Right renal pelvis (tissue), 4 donors: ENCODE results near the gene HMOX2. TPM values are rescaled to one million over a fixed set of nuclear protein-coding genes. Genes with fewer than 3 reads are reported as not detected.

Experiments used
- DNase-seq, 4 donors: peaks; one replicate each; pipeline ENCODE4 v3.0.0-alpha.2; 2013; ENCODE audit warnings: low read depth in 4 of 4, low spot score in 3 of 4, missing footprints in 1 of 4
- polyA plus RNA-seq, 4 donors: library from polyadenylated mRNA; unstranded; fragments of 120-200 nt; gene quantifications; one replicate each; pipeline ENCODE4 v1.2.1, GENCODE V29; 2013; ENCODE audit not compliant: insufficient read length in 4 of 4

Gene HMOX2
- polyA plus RNA-seq, 4 donors: 47.2 to 54.9 (median 47.7) TPM

DNA sequence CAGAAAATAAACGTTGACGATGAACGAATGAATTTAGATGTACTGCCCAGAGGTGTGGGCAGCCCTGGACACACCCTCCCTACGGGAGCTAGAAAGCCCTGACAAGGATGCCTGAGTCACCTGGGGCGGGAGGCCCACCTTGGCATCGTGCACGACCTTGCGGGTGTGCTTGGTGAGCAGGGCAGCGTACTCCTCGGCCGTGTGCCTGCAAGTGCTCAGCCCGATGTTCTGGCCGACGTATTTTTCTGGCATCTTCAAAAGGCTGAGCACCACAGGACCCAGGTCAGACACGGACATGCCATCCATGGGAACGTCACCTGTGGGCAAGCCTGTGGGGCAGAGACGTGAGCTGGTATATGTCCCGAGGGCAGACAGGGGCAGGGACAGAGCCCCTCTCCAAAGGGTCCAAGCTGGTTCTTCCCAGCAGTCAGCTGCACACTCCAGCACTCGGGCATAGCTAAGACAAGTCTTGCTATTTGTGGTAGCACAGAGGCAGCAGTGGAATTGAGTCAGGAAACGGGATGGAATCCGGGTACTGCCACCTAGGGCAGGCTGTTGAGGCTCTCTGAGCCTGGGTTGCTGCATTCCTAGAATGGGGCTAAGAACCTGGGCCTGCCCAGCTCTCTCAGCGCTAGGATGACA is 12.6 kb upstream of the HMOX2 start:
- no peak for DNase-seq

DNA sequence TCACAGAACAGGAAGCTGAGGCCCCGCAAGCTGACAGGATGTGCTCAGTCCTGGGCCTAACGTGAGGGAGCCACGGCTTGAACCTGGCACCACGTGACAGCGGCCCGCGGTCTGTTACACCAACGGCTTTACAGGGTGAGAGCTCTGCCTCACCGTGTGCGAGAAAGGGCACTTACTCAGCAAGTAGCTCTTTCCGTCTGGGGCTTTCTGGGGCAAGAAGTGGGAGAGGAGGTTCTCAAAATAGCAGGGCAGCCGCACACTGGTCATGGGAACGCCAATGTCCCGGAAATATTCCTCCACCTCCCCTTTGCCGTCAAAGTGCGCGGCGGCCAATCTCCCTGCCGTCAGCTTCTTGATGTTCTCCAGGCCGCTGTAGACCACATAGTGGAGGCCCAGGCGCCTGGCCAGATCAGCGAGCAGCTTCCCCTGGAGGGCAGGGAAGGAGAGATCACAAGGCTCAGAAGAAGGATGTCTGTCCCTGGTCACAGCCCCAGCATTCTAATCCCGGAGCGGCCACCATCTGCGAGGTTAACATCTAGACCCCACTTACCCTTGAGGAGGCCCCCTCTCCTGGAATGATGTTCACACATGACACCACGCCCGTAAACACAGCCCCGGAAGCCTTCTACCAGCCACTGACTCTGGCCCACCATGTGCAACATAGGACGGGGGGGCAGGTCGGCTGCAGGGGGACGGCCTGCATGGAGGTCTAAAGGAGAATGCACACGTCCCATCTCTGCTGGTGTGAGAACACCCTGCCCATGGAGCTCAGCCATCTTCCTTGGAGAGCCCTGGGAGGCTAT is 10.0 kb upstream of the HMOX2 start:
- DNase-seq: no peak

DNA sequence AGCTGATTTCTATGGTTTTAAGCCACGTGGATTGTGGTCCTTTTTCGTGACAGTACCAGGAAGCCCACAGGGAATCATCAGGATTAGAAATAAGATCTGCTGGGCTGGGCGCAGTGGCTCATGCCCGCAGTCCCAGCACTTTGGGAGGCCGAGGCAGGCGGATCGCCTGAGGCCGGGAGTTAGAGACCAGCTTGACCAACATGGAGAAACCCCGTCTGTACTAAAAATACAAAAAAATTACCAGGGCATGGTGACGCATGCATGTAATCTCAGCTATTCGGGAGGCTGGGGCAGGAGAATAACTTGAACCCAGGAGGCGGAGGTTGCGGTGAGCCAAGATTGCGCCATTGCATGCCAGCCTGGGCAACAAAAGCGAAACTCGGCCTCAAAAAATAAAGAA is 8.3 kb upstream of the HMOX2 start:
- no peak for DNase-seq

DNA sequence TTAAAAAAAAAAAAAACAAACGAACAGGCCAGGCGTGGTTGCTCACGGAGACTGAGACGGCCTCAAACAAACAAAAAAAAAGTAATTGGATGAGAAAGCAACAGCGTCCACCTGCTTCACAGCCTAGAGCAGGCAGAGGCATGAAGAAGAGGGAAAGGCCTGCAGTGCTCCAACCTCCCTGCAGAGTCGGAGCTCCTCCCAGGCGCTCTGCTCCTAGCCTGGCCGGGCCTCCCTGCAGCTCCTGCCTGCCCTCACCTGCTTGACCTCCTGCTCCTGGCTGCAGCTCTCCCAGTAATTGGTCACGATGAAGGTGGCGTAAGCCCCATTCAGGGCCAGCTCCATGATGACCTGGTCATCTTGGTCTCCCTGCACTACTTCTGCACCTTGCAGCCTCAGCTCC is 7.2 kb upstream of the HMOX2 start:
- no peak for DNase-seq

DNA sequence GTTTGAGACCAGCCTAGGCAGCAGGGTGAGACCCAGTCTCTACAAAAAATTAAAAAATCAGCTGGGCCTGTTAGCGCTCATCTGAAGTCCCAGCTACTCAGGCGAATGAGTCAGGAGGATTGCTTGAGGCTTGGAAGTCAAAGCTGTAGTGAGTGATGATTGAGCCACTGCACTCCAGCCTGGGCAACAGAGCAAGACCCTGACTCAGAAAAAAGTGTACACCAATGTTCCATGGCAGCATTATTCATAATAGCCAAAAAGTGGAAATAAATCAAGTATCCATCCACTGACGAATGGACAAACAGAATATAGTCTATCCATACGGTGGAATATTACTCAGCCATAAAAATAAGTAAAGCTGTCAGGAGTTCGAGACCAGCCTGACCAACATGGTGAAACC is 4.3 kb upstream of the HMOX2 start:
- DNase-seq: no peak

DNA sequence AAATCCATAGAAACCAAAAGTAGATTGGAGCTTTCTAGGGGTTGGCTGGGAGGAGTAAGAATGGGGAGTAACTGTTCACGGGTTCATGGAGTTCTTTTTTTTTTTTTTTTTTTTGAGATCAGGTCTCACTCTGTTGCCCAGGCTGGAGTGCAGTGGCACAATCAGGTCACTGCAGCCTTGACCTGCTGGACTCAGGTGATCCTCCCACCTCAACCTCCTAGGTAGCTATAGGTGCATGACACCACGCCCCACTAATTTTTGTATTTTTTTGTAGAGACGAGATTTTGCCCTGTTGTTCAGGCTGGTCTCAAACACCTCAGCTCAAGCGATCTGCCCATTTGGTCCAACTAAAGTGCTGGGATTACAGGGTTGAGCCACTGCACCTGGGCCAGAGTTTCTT is 3.3 kb upstream of the HMOX2 start:
- no peak for DNase-seq

DNA sequence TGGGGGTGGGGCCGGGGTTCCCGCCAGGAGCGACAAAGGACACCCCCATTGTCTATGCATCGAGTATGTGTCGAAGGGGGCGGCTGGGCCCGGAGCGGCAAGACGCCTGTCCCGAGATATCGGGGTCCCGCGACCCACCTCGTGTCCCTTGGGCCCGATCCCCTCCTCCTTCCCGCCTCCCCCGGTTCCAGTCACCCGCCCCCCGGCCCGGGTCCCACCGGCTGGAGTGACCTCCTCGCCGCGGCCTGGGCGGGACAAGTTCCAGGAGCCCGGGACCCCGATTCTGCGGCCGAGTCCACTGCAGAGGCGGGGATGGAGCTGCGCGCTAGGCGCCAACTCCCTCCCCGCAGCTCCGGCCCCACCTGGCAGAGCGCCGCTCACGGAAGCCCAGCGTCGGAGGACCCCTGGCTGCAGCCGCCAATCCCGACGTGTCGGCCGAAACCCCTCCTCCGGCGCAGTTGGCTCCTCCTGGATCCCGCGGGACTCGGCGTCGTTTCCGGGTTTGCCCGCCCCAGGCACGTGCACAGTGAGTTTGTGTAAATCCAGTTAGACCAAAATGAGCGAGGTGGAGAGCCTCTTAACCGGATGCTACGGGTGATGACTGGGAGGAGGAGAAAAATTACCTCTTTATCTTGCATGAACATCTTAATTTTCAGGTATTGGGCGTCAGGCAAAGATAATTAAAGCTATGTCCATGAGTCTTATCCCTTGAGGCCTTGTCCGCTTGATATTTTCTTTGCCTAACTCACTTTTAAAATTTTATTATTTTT is 1.8 kb upstream of the HMOX2 start, which contains the start of gene NMRAL1:
TSS of gene NMRAL1 (minus strand) at position 434 of the 770 bp plus-strand sequence. CDS start 493 bp downstream, outside the sequence.
- peak; percentile 80 to 84 (median 81) for DNase-seq

DNA sequence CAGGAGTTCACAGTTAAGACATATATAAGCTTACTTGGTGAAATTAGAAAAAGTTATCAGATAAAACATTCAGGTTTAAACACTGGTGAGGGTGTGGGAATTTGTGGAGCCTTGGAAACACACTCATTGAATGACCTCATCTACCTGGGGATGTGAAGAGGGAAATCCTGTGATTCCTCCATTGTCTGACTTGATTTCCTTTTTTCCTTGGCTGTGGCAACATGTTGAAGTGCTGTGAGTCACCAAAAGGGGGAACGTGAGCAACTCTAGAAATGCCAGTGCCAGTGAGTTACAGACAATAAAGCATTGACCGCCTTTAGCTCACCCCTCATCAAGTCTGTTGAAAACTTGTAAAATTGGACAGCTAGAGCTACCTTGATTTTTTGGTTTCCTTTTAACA is 1.8 kb downstream of the HMOX2 start:
- no peak for DNase-seq

DNA sequence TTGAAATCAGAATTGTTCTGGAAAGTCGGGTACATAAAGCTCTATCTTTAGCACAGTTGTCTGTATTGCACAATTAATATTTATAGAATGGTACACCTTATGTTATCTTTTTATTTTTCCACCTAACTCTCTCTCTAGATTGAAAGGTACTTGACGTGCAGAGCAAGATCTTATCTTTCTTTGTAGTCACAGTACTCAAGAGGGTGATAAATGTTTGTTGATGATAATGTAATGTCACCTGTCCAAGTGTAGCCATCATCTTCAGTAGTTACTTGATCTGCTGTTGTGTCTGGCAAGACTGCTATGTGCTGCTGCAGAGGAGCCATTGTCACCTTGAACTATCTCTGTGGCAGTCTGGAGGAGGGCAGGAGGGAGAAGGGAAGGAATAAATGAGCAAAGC is 5.3 kb downstream of the HMOX2 start:
- DNase-seq: no peak

DNA sequence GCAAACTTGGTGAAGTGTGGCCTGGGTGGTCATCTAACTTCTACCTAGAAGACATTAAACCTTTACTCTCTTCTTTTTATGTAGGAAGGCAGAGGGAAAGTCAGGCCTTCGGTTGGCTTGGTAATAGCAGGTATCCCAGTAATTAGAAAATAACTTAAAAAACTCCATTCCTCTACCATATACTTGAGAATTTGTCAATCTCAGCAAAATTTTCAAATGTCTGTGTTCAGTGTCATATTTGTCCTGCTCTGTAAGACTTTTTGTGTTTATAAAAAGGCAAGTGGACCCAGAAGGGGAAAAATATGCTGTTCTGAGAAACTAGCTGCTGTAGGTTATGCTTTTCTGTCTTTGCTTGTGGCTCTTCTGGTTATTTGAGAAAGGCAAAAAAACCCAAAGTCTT is 5.8 kb downstream of the HMOX2 start:
- DNase-seq: no peak

DNA sequence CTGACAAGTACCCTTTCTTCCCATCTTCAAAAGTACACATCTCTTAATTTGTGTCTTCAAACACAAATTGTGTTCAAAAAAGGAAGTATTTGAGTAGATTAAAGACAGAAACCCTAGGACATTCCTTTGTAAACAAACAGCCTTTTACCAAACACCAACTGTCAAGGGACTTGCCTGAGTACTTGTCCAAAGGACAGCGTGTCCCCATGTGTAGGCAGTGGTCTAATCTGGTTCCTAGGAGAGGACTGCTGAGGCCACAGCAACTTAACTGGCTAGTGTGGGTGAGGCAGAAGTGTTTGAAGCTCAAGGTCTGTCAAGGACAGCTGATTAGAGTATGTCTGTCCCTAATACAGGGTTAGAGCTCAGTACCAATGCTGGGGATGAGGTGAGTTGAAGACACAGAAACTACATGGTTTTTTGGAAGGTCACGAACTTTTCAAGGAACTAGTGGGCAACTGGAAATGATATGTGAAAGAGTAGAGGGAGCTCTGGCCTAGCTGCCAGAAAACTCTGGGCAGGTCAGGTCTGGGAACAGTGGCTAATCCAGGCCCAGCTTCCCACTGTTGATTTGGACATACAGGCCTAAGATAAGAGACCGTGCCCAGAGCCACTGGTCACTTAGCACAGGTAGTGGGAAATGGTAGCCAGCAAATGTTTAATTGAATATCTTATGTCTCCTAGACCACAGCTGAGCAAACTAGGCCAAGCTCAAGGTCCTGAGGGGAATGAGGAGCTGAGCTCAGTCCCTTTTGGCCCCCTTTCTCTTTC is 10.1 kb downstream of the HMOX2 start:
- no peak for DNase-seq

DNA sequence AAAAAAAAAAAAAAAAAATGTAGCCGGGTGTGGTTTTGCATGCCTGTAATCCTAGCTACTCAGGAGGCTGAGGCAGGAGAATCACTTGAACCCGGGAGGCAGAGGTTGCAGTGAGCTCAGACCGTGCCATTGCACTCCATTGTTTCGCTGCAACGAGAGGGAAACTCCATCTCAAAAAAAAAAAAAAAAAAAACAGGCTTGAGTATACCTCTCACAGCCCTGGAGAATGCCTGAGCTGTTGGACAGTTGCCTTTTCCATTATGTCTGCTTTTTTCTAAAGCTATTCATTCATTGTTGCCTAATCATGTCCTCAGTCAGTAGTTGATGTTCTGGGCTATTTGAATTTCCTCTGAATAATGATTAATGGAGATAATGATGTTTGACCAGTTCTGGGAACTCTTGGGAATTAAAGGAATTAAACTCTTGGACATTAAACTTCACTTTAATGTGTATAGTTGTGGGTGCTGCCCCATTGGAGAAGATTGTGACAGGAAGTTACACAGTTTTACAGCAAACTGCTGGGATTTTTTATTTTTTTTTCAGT is 11.8 kb downstream of the HMOX2 start:
- DNase-seq: no peak

DNA sequence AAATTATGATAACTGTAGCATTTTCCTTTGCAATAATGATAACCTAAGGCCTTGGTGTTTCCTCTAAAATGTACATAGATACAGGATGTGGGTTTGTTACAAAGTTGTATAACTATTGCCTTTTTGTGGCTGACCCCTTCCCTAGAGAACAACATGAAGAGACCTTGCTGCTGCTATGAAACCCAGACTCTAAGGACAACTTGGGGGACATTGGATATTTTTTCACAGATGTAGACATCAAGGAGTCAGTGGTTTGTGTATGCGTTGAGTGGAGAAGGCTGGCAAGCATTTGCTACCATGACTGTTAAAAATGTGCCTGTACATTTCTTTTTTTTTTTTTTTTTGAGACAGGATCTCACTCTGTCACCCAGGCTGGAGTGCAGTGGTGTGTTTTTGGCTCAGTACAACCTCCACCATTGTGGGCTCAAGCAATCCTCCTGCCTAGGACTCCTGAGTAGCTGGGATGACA is 12.3 kb downstream of the HMOX2 start:
- DNase-seq: no peak

DNA sequence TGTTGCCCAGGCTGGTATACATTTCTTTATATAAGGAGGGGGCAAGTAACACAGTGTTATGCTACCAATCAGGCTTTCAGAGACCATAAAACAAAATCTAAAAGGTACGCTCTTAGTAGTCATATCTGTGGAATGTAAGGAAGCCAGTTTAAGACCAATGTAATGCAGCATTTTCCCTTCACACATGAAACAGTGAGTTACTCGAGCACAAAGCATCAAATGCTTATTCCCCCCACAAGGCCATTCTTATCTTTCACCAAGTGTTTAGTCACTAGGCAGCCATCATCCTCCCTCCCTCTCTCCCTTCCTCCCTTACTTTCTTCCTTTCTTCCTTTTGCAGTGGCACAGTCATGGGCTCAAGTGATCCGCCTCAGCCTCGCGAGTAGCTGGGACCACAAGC is 12.8 kb downstream of the HMOX2 start:
- no peak for DNase-seq

DNA sequence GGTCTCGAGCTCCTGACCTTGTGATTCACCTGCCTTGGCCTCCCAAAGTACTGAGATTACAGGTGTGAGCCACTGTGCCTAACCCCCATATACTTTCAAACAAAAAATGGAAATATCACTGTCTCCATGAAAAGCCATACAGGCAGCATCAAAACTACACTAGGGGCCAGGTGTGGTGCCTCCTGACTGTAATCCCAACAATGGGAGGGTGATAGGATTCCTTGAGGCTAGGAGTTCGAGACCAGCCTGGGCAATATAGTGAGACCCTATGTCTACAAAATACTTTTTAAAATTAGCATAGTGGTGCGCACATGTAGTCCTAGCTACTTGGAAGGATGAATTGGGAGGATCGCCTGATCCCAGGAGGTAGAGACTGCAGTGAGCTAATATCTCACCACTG is 15.7 kb downstream of the HMOX2 start:
- DNase-seq: no peak

DNA sequence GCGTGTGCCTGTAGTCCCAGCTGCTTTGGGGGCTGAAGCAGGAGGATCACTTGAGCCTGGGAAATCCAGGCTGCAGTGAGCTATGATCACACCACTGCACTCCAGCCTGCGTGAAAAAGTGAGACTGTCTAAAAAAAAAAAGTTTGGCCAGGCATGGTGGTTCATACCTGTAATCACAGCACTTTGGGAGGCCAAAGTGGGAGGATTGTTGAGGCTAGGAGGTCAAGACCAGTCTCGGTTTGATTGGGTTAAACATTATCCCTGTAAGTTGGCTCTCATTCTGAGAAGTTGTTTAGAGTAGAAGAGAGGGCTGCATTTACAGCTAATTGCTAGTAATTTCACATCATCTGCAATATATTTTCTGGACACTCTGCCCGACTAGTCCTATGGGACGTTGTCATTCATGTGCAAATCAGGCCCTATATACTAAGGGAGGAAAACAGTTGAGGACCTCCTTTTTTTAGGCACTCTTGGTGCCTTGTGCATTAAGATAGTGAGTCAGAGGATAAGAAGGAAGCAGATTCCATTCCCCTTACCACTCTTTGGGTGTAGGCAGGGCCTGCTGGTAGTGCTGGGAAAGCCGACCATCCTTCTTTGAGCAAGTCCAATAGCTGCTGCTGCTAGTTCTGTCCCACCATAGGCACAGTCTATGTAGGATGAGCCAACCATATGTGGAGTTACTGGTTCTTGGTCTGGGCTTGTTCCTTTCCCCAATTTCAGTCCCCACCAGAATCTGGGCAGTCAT is 18.7 kb downstream of the HMOX2 start:
- DNase-seq: no peak

DNA sequence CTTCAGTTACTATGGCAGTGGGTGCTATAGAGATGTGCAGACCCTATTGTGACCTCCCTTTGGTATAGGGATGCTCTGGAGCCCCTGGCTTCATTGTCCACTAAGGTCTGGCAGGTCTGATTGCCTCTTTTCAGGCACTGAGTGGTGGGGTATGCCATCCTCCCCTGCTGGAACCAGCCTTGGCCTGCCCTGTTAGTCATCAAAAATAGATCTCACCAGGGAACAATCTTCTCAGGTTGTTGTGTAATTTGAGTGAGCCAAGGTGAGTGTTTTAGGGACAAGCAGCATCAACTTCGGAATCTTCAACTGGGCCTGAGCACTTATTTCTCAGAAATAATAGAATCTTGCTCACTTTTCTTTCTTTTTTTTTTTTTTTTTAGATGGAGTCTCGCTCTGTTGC is 19.6 kb downstream of the HMOX2 start:
- no peak for DNase-seq

DNA sequence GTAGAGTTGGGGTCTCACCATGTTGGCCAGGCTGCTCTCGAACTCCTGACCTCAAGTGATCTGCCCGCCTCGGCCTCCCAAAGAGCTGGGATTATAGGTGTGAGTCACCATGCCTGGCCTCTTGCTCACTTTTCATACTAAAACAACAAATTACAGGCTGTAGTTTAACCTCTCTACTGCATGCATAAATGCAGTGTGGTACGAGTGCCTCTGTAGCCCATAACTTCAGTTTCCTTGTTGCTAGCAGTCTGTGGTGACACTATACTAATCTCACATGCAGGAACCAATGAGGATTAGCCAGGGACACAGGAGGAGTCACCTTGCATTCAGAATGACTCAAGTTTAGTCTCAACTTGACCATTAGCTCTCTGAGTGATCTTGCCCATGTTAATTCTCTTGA is 20.1 kb downstream of the HMOX2 start:
- no peak for DNase-seq

DNA sequence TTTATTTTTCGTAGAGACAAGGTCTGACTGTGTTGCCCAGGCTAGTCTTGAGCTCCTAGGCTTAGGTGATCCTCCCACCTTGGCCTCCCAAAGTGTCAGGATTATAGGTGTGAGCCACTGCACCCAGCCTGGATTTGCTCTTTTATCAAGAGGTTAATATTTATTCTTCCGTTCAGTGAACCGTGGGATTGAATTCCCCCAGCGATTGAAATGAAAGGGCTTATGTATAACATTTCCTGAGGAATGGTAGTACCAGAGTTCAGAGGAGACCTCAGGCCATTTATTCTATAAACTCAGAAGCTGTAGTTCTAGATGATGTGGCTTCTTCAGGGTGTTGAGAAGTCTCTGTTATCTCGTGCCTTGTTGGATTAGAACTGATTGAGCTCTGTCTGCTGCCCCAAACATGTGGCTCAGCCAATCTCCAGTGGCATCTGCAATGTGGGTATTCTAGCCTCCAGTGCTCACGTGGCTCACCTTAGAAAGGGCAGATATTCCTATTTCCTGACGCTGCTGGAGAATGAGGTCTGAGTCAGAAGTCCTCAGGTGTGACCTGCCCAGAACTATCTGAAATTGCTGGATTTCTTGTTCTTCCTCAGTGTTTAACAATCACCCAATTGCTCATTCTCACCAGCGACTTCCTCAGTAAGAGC is 22.5 kb downstream of the HMOX2 start:
- no peak for DNase-seq
